ENCODE measurements around the gene GPR68.

Gene GPR68

DNA sequence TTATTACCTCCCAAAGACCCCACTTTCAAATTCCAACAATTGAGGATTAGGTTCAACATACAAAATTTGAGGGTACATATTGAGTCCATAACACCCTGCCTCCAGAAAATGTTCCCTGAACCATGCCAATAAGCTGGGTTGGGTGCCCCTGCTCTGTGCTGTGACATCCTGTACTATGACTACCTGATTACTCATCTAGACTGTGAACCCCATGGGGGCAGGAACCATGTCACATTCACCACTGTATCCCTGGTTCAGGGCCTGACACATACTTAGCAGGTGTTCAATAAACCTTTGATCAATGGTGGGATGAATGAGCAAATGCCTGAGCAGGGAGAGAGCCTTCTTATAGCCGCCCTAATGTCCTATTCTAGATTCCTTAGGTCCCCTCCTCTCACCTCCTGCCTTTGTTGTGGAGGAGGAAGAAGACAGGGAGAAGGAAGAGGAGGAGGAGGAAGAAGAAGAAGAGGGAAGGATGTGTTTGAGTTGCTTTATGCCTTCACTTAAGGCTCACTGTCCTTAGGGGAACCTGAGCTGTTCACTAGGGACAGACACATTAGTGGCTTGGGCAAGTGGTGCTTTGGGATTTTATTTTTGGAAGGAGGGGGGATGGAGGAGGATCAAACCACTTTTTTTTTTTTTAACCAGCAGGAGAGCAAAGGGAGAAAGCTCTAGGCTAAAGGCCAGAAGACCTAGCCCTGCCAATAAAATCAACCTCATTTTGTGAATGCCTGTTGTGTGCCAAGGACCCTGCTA is 21.3 kb downstream of the GPR68 start:
- H3K27ac Mint-ChIP-seq = no peak overlapping the region
- H3K36me3 Mint-ChIP-seq (ENCODE audit: low read depth) = peaks cover 50% of the 10 kb centered on the region
- no peaks in the 10 kb centered on the region for H3K9me3 Mint-ChIP-seq
- TF ChIP-seq, protein P1, sequence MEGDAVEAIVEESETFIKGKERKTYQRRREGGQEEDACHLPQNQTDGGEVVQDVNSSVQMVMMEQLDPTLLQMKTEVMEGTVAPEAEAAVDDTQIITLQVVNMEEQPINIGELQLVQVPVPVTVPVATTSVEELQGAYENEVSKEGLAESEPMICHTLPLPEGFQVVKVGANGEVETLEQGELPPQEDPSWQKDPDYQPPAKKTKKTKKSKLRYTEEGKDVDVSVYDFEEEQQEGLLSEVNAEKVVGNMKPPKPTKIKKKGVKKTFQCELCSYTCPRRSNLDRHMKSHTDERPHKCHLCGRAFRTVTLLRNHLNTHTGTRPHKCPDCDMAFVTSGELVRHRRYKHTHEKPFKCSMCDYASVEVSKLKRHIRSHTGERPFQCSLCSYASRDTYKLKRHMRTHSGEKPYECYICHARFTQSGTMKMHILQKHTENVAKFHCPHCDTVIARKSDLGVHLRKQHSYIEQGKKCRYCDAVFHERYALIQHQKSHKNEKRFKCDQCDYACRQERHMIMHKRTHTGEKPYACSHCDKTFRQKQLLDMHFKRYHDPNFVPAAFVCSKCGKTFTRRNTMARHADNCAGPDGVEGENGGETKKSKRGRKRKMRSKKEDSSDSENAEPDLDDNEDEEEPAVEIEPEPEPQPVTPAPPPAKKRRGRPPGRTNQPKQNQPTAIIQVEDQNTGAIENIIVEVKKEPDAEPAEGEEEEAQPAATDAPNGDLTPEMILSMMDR (IDR thresholded peaks at IDR 0.05; ENCODE audit: unreplicated experiment in 3 of 3) = no peak
- H3K27me3 Mint-ChIP-seq (ENCODE audit: low read depth) = no peaks in the 10 kb centered on the region
- H3K4me1 Mint-ChIP-seq = no peaks in the 10 kb centered on the region
- H3K4me3 Mint-ChIP-seq = no peak overlapping the region

- Mint-ChIP-seq H3K9me3 (no peaks in the 10 kb centered on the region), H3K27me3 (ENCODE audit: low read depth) (no peaks in the 10 kb centered on the region), H3K27ac (no peak overlapping the region), H3K4me1 (no peaks in the 10 kb centered on the region), H3K36me3 (ENCODE audit: low read depth) (peaks cover 49% of the 10 kb centered on the region), H3K4me3 (no peak overlapping the region)
- TF ChIP-seq, protein P1 (IDR thresholded peaks at IDR 0.05; ENCODE audit: unreplicated experiment in 3 of 3) = no peak
Observed at GRCh38 chr14:91221270-91221669, 23.2 kb downstream of the GPR68 start.

DNA sequence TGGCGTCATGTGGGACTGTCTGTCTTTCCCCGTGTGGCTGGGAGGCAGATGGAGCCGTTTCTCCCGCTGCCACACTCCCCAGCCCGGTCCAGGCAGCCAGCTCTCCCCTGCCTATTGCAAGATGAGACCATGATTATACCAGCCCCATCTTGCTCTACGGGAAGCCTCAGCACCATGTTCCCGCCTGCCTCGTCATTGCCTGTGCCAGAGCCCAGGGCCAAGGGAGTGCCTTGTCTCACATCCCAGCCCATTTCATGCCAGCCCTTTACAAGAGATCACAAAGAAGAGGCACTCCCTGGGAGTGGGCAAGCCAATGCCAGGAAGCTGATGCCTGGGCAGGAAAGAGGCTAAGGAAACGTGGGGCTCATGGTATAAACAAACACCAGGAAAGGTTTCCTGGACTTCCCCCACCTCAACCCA is 23.9 kb downstream of the GPR68 start:
- Mint-ChIP-seq H3K27ac (no peak overlapping the region), H3K9me3 (no peaks in the 10 kb centered on the region), H3K4me3 (no peak overlapping the region), H3K4me1 (no peaks in the 10 kb centered on the region), H3K36me3 (ENCODE audit: low read depth) (peaks cover 49% of the 10 kb centered on the region), H3K27me3 (ENCODE audit: low read depth) (no peaks in the 10 kb centered on the region)
- TF ChIP-seq, protein P1 (IDR thresholded peaks at IDR 0.05; ENCODE audit: unreplicated experiment in 3 of 3) = no peak

GRCh38 chr14:91219517-91220389 is 24.8 kb downstream of the GPR68 start:
- no peak overlapping the region for H3K27ac Mint-ChIP-seq
- H3K4me3 Mint-ChIP-seq = no peak overlapping the region
- TF ChIP-seq, protein P1 (IDR thresholded peaks at IDR 0.05; ENCODE audit: unreplicated experiment in 3 of 3) = no peak
- no peaks in the 10 kb centered on the region for H3K9me3 Mint-ChIP-seq
- H3K27me3 Mint-ChIP-seq (ENCODE audit: low read depth) = no peaks in the 10 kb centered on the region
- H3K4me1 Mint-ChIP-seq = no peaks in the 10 kb centered on the region
- H3K36me3 Mint-ChIP-seq (ENCODE audit: low read depth) = peaks cover 44% of the 10 kb centered on the region

GRCh38 chr14:91218014-91218413 is 26.5 kb downstream of the GPR68 start:
- H3K4me3 Mint-ChIP-seq = no peak overlapping the region
- TF ChIP-seq, protein P1 (IDR thresholded peaks at IDR 0.05; ENCODE audit: unreplicated experiment in 3 of 3) = no peak
- peak overlapping the region in 1 of 3 experiments; percentile 42 for H3K27ac Mint-ChIP-seq
- H3K9me3 Mint-ChIP-seq = no peaks in the 10 kb centered on the region
- H3K4me1 Mint-ChIP-seq = no peaks in the 10 kb centered on the region
- no peaks in the 10 kb centered on the region for H3K27me3 Mint-ChIP-seq (ENCODE audit: low read depth)
- peaks cover 47% of the 10 kb centered on the region for H3K36me3 Mint-ChIP-seq (ENCODE audit: low read depth)
